Upper lobe of left lung (tissue), 6 donors: ENCODE data around the gene PCSK1. TPM values are rescaled to one million over a fixed set of nuclear protein-coding genes. Genes with fewer than 3 reads are reported as not detected.

Experiments used
- ATAC-seq, 2 donors: fragments of 200-7000 bp; cut with Tn5 transposase; one replicate each; pipeline ENCODE4 v1.9.1; 2022; ENCODE audit warnings: mild to moderate bottlenecking in 2 of 2, moderate library complexity in 2 of 2; ENCODE audit not compliant: low FRiP score in 2 of 2
- DNase-seq, 2 donors: peaks; one replicate each; pipeline ENCODE4 v3.0.0-alpha.2; 2019 to 2020
- H3K27ac ChIP-seq, 4 donors: fragments of 200-600 bp; sonication (generic); one replicate each; pipeline ENCODE4 v1.5.1; 2016 to 2019
- H3K27me3 ChIP-seq, 4 donors: fragments of 200-600 bp; sonication (generic); one replicate each; pipeline ENCODE4 v1.5.1; 2017 to 2019
- H3K36me3 ChIP-seq, 4 donors: fragments of 200-600 bp; sonication (generic); one replicate each; pipeline ENCODE4 v1.5.1; 2016 to 2019
- H3K4me1 ChIP-seq, 4 donors: fragments of 200-600 bp; sonication (generic); one replicate each; pipeline ENCODE4 v1.5.1; 2018 to 2019
- H3K4me3 ChIP-seq, 4 donors: fragments of 200-600 bp; sonication (generic); one replicate each; pipeline ENCODE4 v1.5.1; 2017 to 2019; ENCODE audit warnings: mild to moderate bottlenecking in 2 of 4, moderate library complexity in 1 of 4
- H3K9me3 ChIP-seq, 4 donors: fragments of 200-600 bp; sonication (generic); one replicate each; pipeline ENCODE4 v1.5.1; 2018 to 2019
- EP300 ChIP-seq, 4 donors: sonication (generic); formaldehyde crosslinking; IDR thresholded peaks; one replicate each; pipeline ENCODE4 v1.5.1; 2017; ENCODE audit warnings: antibody characterized with exemption in 4 of 4, control low read depth in 2 of 4
- POLR2A ChIP-seq, 4 donors: fragments of 450-650 bp; IDR thresholded peaks; one replicate each; pipeline ENCODE4 v1.5.1; 2016 to 2017; ENCODE audit warnings: antibody characterized with exemption in 4 of 4, mild to moderate bottlenecking in 2 of 4
- POLR2AphosphoS5 ChIP-seq, 2 donors: sonication (generic); formaldehyde crosslinking; IDR thresholded peaks; one replicate each; pipeline ENCODE4 v1.5.1; 2017; ENCODE audit warnings: antibody characterized with exemption in 2 of 2
- WGBS, 2 donors: methylation state at CpG; one replicate each; pipeline ENCODE4 v1.1.5; 2017 to 2018; 5-methylcytosine and 5-hydroxymethylcytosine counted together
- total RNA-seq, 6 donors: library from RNA; depleted of rRNA in 4 of 6; stranded (reverse); fragments of >200 nt in 4 of 6; gene quantifications; one replicate each; pipeline versions ENCODE4 v1.1.0 to v1.2.1, GENCODE V29; 2016 to 2021
- TF ChIP-seq, protein P1 (sequence below), 6 experiments: fragments of 450-650 bp in 4 of 6; fragments of 200-600 bp in 2 of 6; sonication (generic) in 2 of 6; IDR thresholded peaks; one replicate each; pipeline ENCODE4 v1.5.1; 2016 to 2019; ENCODE audit warnings: antibody characterized with exemption in 6 of 6
- donor health status: DM: no; HTN: no; CAD: no; lungs with moderate emphysema.
- donor health status: DM: no; HTN: yes; CAD: no; lungs with severe emphysema.

The PCSK1 gene
- total RNA-seq, 6 donors from 2014 or later = 0.20 to 0.79 (median 0.24) TPM; not detected in 3

DNA sequence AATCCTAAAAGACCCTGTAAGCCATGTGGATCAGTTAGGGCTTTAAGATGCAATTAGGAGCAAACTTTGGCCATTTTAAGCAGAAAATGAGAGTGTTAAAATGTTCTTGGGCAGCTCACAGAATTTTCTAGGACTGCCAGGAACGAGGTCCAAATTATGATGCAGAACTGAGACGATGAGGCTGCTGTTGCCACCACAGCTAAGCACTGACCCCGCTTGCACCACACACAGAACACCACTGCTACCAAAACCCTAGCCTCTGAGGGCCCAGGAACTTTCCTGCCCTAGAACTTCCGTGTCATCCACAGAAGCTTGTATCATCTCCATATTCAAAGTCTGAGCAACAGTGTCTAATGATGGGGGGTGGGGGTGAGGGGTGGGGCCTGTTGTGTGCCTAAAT is 41.0 kb upstream of the PCSK1 start:
- no peak for DNase-seq
- TF ChIP-seq, protein P1, sequence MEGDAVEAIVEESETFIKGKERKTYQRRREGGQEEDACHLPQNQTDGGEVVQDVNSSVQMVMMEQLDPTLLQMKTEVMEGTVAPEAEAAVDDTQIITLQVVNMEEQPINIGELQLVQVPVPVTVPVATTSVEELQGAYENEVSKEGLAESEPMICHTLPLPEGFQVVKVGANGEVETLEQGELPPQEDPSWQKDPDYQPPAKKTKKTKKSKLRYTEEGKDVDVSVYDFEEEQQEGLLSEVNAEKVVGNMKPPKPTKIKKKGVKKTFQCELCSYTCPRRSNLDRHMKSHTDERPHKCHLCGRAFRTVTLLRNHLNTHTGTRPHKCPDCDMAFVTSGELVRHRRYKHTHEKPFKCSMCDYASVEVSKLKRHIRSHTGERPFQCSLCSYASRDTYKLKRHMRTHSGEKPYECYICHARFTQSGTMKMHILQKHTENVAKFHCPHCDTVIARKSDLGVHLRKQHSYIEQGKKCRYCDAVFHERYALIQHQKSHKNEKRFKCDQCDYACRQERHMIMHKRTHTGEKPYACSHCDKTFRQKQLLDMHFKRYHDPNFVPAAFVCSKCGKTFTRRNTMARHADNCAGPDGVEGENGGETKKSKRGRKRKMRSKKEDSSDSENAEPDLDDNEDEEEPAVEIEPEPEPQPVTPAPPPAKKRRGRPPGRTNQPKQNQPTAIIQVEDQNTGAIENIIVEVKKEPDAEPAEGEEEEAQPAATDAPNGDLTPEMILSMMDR (IDR thresholded peaks at IDR 0.05) = no peak
- no peak for TF ChIP-seq POLR2A (IDR thresholded peaks at IDR 0.05)
- H3K9me3 ChIP-seq = no peaks in the 10 kb centered on the region
- no peak for ATAC-seq
- no peaks in the 10 kb centered on the region for H3K36me3 ChIP-seq
- H3K4me3 ChIP-seq = no peak overlapping the region
- no peaks in the 10 kb centered on the region for H3K27me3 ChIP-seq
- no peak overlapping the region for H3K27ac ChIP-seq
- WGBS, 2 donors = 73 to 81% methylated on average over 4 of the region's 4 CpGs
- H3K4me1 ChIP-seq = no peaks in the 10 kb centered on the region

DNA sequence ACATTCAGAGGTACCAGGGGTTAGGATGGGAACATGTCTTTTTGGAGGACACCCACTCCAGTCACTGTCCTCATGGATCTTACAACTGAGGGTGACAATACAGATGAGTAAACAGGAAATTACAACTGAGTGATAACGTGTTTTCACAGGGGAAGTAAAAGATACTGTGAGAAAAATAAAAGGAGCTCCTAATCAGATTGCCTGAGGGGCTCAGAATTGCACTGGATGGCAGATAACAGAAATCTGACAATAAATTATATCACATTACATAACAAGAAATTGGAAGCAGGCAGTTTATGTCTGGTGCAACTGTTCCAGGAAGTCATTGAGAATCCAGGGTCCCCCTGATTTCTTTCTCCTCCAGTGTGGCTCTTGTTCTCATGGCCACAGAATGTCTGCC is 40.1 kb upstream of the PCSK1 start:
- no peaks in the 10 kb centered on the region for H3K9me3 ChIP-seq
- no peaks in the 10 kb centered on the region for H3K4me1 ChIP-seq
- no peaks in the 10 kb centered on the region for H3K36me3 ChIP-seq
- TF ChIP-seq POLR2AphosphoS5 (IDR thresholded peaks at IDR 0.05) (no peak), POLR2A (IDR thresholded peaks at IDR 0.05) (no peak), EP300 (IDR thresholded peaks at IDR 0.05) (no peak)
- TF ChIP-seq, protein P1 (IDR thresholded peaks at IDR 0.05) = no peak
- no peak for DNase-seq
- H3K27me3 ChIP-seq = no peaks in the 10 kb centered on the region
- 12 to 21% methylated on average over 1 of the region's 1 CpG for WGBS, 2 donors
- no peak for ATAC-seq
- H3K27ac ChIP-seq = no peak overlapping the region
- H3K4me3 ChIP-seq = no peak overlapping the region

DNA sequence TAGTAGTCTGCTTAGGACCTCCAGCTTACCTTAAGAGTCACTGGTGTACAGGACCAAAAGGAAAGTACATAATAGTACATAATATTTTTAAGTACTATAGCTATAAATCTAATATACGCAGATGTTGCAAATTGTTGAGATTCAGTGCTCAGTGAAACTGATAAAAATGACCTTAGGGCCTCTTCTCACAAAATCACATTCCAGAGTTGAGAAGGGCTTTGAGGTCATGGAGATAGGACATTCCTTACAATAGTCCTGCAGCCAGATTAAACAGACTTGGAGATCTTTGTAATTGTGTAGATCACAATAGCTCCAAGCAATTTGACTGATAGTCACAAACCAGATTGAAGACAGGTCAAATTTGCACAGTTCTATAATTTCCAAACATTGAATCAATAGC is 37.7 kb upstream of the PCSK1 start:
- Histone ChIP-seq H3K36me3 (no peaks in the 10 kb centered on the region), H3K27ac (no peak overlapping the region), H3K9me3 (no peaks in the 10 kb centered on the region), H3K4me3 (no peak overlapping the region), H3K27me3 (no peaks in the 10 kb centered on the region), H3K4me1 (no peaks in the 10 kb centered on the region)
- no peak for DNase-seq
- WGBS, 2 donors = 61% methylated on average over 1 of the region's 1 CpG
- TF ChIP-seq POLR2AphosphoS5 (IDR thresholded peaks at IDR 0.05) = no peak
- no peak for TF ChIP-seq EP300 (IDR thresholded peaks at IDR 0.05)
- TF ChIP-seq, protein P1 (IDR thresholded peaks at IDR 0.05) = no peak
- TF ChIP-seq POLR2A (IDR thresholded peaks at IDR 0.05) = no peak
- ATAC-seq = no peak

DNA sequence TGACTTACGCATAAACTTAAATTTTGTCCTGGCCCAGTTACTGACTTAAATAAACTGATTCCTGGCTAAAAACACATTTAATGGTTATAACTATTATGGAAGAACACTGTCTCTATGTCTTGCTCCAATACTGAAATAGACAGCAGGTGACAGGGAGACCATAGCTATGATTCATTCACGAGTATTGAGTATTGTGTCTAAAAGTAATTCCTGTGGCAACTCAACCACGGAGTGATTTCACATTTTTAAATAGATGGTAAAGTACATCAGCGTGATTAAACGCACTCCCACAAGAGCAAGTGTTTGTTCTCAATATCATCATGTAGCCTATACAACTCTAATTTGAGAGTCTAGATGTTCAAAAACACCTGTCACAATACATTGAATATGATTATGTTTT is 35.9 kb upstream of the PCSK1 start:
- Histone ChIP-seq H3K9me3 (no peaks in the 10 kb centered on the region), H3K27me3 (no peaks in the 10 kb centered on the region), H3K4me3 (no peak overlapping the region), H3K36me3 (no peaks in the 10 kb centered on the region), H3K27ac (no peak overlapping the region), H3K4me1 (no peaks in the 10 kb centered on the region)
- TF ChIP-seq, protein P1 (IDR thresholded peaks at IDR 0.05) = no peak
- TF ChIP-seq POLR2AphosphoS5 (IDR thresholded peaks at IDR 0.05) (no peak), EP300 (IDR thresholded peaks at IDR 0.05) (no peak), POLR2A (IDR thresholded peaks at IDR 0.05) (no peak)
- 78 to 87% methylated on average over 5 of the region's 5 CpGs for WGBS, 2 donors
- no peak for ATAC-seq
- no peak for DNase-seq

DNA sequence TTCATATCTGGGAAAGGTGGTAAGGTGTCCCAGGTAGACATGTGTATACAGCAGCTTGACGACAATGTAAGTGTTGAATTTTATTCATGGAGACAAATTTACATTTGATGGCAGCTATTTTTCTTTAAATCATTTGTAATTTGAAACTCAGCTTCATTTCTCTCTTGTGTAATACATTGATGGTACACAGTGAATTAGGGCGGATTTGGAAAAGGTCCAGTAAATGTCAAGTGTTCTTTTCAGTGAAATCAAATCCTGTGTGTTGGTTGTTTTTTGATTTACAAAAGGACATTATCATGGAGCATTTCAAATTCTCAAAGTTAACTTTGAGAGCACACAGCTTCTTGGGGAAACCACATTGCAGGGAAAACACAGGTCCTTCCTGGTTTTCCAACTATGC is 30.0 kb upstream of the PCSK1 start:
- ATAC-seq (no peak), DNase-seq (no peak)
- TF ChIP-seq POLR2AphosphoS5 (IDR thresholded peaks at IDR 0.05) = no peak
- no peak for TF ChIP-seq EP300 (IDR thresholded peaks at IDR 0.05)
- TF ChIP-seq, protein P1 (IDR thresholded peaks at IDR 0.05) = no peak
- TF ChIP-seq POLR2A (IDR thresholded peaks at IDR 0.05) = no peak
- Histone ChIP-seq H3K9me3 (no peaks in the 10 kb centered on the region), H3K27me3 (no peaks in the 10 kb centered on the region), H3K36me3 (no peaks in the 10 kb centered on the region), H3K27ac (no peak overlapping the region), H3K4me3 (no peak overlapping the region), H3K4me1 (no peaks in the 10 kb centered on the region)
- 69 to 72% methylated on average over 2 of the region's 2 CpGs for WGBS, 2 donors
